Effector memory CD4-positive, alpha-beta T cell (primary cell): Measurements from ENCODE around the gene ZNF774.

Source experiments
- DNase-seq, 3 donors: peaks; one replicate each; pipeline ENCODE4 v3.0.0-alpha.2; 2020
- H3K27ac ChIP-seq: 2 replicates; pipeline ENCODE4 v1.7.0; 2013; ENCODE audit warnings: mild to moderate bottlenecking, low read length, moderate library complexity; ENCODE audit not compliant: insufficient read depth, poor library complexity, severe bottlenecking
- H3K27me3 ChIP-seq: replicated peaks from 2 replicates; pipeline ENCODE4 v1.7.0; 2013; ENCODE audit warnings: mild to moderate bottlenecking, low read length; ENCODE audit not compliant: insufficient read depth, control insufficient read depth, poor library complexity, severe bottlenecking
- H3K36me3 ChIP-seq: 2 replicates; pipeline ENCODE4 v1.7.0; 2013; ENCODE audit warnings: mild to moderate bottlenecking, low read length, moderate library complexity; ENCODE audit not compliant: control insufficient read depth, insufficient read depth
- H3K4me1 ChIP-seq: 2 replicates; pipeline ENCODE4 v1.7.0; 2013; ENCODE audit warnings: low read length, mild to moderate bottlenecking; ENCODE audit not compliant: control insufficient read depth, insufficient read depth, poor library complexity, severe bottlenecking
- H3K4me3 ChIP-seq: 2 replicates; pipeline ENCODE4 v1.7.0; 2013; ENCODE audit warnings: low read length, low read depth, mild to moderate bottlenecking; ENCODE audit not compliant: insufficient read depth, poor library complexity, severe bottlenecking
- H3K9me3 ChIP-seq: 2 replicates; pipeline ENCODE4 v1.7.0; 2013; ENCODE audit warnings: mild to moderate bottlenecking, low read length, moderate library complexity; ENCODE audit not compliant: control insufficient read depth

Gene ZNF774

GRCh38 chr15:90320062-90320884 is 31.8 kb upstream of the ZNF774 start:
- Histone ChIP-seq H3K36me3 (no peaks in the 10 kb centered on the region), H3K4me3 (no peak overlapping the region), H3K27me3 (no peaks in the 10 kb centered on the region), H3K4me1 (peaks cover 4% of the 10 kb centered on the region), H3K9me3 (no peaks in the 10 kb centered on the region), H3K27ac (no peak overlapping the region)
- DNase-seq = peak; percentile 39 to 56 (median 52)

- Histone ChIP-seq H3K9me3 (no peaks in the 10 kb centered on the region), H3K4me1 (peaks cover 4% of the 10 kb centered on the region), H3K27ac (no peak overlapping the region), H3K36me3 (no peaks in the 10 kb centered on the region), H3K27me3 (no peaks in the 10 kb centered on the region), H3K4me3 (no peak overlapping the region)
- DNase-seq = no peak
These were observed 31.2 kb upstream of the ZNF774 start for GRCh38 chr15:90320885-90321278.

GRCh38 chr15:90322538-90322937 is 29.5 kb upstream of the ZNF774 start:
- Histone ChIP-seq H3K4me1 (peaks cover 4% of the 10 kb centered on the region), H3K36me3 (no peaks in the 10 kb centered on the region), H3K27ac (no peak overlapping the region), H3K9me3 (no peaks in the 10 kb centered on the region), H3K4me3 (no peak overlapping the region), H3K27me3 (no peaks in the 10 kb centered on the region)
- DNase-seq = no peak

- H3K27ac ChIP-seq = no peak overlapping the region
- H3K36me3 ChIP-seq = no peaks in the 10 kb centered on the region
- H3K27me3 ChIP-seq = no peaks in the 10 kb centered on the region
- no peak for DNase-seq
- no peaks in the 10 kb centered on the region for H3K9me3 ChIP-seq
- no peaks in the 10 kb centered on the region for H3K4me1 ChIP-seq
- no peak overlapping the region for H3K4me3 ChIP-seq
These were observed 26.4 kb upstream of the ZNF774 start for GRCh38 chr15:90325726-90326125.

GRCh38 chr15:90326441-90326840 is 25.6 kb upstream of the ZNF774 start:
- Histone ChIP-seq H3K27ac (no peak overlapping the region), H3K36me3 (no peaks in the 10 kb centered on the region), H3K27me3 (no peaks in the 10 kb centered on the region), H3K4me3 (no peak overlapping the region), H3K4me1 (no peaks in the 10 kb centered on the region), H3K9me3 (no peaks in the 10 kb centered on the region)
- no peak for DNase-seq

- DNase-seq = no peak
- Histone ChIP-seq H3K4me1 (no peaks in the 10 kb centered on the region), H3K27ac (no peak overlapping the region), H3K9me3 (no peaks in the 10 kb centered on the region), H3K4me3 (no peak overlapping the region), H3K36me3 (no peaks in the 10 kb centered on the region), H3K27me3 (no peaks in the 10 kb centered on the region)
These were observed 24.8 kb upstream of the ZNF774 start for GRCh38 chr15:90327311-90327710.

GRCh38 chr15:90334304-90334731 is 17.8 kb upstream of the ZNF774 start:
- H3K27ac ChIP-seq = no peak overlapping the region
- no peaks in the 10 kb centered on the region for H3K36me3 ChIP-seq
- H3K9me3 ChIP-seq = no peaks in the 10 kb centered on the region
- H3K4me3 ChIP-seq = no peak overlapping the region
- H3K4me1 ChIP-seq = no peaks in the 10 kb centered on the region
- H3K27me3 ChIP-seq = no peaks in the 10 kb centered on the region
- DNase-seq = no peak

GRCh38 chr15:90336705-90337141 is 15.4 kb upstream of the ZNF774 start:
- no peak overlapping the region for H3K4me3 ChIP-seq
- H3K4me1 ChIP-seq = no peaks in the 10 kb centered on the region
- H3K36me3 ChIP-seq = no peaks in the 10 kb centered on the region
- H3K27ac ChIP-seq = no peak overlapping the region
- H3K27me3 ChIP-seq = no peaks in the 10 kb centered on the region
- H3K9me3 ChIP-seq = no peaks in the 10 kb centered on the region
- no peak for DNase-seq

GRCh38 chr15:90337256-90337655 is 14.8 kb upstream of the ZNF774 start:
- H3K9me3 ChIP-seq = no peaks in the 10 kb centered on the region
- H3K36me3 ChIP-seq = no peaks in the 10 kb centered on the region
- DNase-seq = no peak
- H3K4me1 ChIP-seq = no peaks in the 10 kb centered on the region
- H3K4me3 ChIP-seq = no peak overlapping the region
- H3K27me3 ChIP-seq = no peaks in the 10 kb centered on the region
- no peak overlapping the region for H3K27ac ChIP-seq

- Histone ChIP-seq H3K4me3 (no peak overlapping the region), H3K27me3 (no peaks in the 10 kb centered on the region), H3K36me3 (no peaks in the 10 kb centered on the region), H3K27ac (no peak overlapping the region), H3K9me3 (no peaks in the 10 kb centered on the region), H3K4me1 (no peaks in the 10 kb centered on the region)
- no peak for DNase-seq
These were observed 13.6 kb upstream of the ZNF774 start for GRCh38 chr15:90338532-90338931.
